GM18511 (cell line): ENCODE data around the gene NUDT4B.
"Not testable (repeated sequence)": the region's sequence is repeated elsewhere in the genome, so short reads cannot be mapped to it uniquely, and the experiment has no call there.

Source experiments
- ATAC-seq: cut with Tn5 transposase; IDR thresholded peaks from one replicate; pipeline ENCODE4 v1.9.1; 2021; ENCODE audit warnings: mild to moderate bottlenecking, moderate library complexity; ENCODE audit not compliant: unreplicated experiment

The NUDT4B gene

DNA sequence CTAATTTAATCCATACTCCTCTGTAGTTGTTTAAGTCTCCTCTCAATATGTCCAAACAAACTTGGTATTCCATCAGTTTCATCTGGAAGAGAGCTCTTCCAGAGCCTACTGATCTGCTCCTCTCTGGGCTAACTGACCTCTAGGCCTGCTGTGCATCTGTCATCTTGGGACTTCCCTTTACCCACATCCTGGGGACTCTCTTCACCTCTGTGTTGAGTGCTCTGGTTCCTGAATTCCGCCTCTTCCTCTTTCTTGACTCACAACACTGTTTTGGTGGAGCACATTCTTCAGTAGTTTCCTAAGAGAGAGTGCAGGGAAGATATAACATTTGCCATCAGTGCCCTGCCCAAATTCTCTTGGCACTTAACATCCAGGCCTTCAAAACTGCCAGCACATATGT is 13.0 kb upstream of the NUDT4B start:
- ATAC-seq: peak; percentile 57

DNA sequence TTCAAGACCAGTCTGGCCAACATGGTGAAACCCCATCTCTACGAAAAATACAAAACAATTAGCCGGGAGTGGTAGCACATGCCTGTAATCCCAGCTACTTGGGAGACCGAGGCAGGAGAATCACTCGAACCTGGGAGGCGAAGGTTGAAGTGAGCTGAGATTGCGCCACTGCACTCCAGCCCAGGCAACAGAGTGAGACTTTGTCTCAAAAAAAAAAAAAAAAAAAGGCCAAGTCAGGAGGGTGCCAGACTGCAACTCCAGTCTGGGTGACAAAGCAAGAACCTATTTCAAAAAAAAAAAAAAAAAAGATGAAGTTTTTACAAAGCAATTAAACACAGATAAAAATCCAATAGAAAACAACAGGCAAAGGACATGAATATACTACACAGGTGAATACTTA is 9.9 kb upstream of the NUDT4B start:
- not testable (repeated sequence) for ATAC-seq

- ATAC-seq: not testable (repeated sequence)
Measured at GRCh38 chr1:148743200-148743599, 5.4 kb upstream of the NUDT4B start.

GRCh38 chr1:148743726-148744720 is 4.6 kb upstream of the NUDT4B start:
- peak; percentile 80 for ATAC-seq

- ATAC-seq: peak; percentile 86
Measured at GRCh38 chr1:148749335-148749681, 734 bp downstream of the NUDT4B start.

DNA sequence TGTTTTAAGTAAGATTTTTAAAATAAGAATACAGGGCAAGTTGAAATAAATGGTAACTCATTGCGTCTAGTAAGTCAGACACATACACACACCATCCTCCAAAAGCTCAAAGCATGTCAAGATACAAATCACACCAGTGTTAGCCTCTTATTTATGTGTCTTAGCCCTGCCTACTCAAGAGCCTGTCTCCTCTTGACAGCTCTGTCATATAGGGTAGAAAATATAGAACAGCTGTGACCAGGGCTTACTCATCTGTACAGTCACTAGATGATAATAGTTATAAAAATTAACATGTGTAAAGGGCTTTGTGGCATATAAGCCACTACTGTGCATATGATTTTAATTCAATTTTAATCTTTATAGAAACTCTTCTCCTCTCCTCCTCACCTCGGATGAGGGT is 7.7 kb downstream of the NUDT4B start:
- ATAC-seq: not testable (repeated sequence)

GRCh38 chr1:148757446-148757845 is 8.9 kb downstream of the NUDT4B start:
- not testable (repeated sequence) for ATAC-seq

DNA sequence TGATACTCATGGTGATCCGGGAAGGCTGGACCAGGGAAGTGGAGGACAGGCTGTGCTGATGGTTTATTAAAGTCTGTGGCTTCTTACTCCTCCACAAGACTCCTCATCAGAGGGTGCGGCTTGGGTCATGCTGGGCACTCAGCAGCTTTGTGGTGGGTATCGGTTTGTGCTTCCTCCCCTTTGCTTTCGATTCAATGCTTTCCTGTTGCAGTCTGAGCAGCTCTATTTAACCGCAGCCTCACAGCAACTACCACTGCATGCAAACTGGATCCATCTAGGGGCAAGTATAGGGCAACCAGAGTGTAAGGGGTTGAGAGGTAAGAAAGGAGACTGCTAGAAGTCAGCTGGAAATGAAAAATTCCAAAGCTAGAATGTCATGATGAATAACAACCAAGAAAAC is 9.8 kb downstream of the NUDT4B start:
- ATAC-seq: peak; percentile 98

DNA sequence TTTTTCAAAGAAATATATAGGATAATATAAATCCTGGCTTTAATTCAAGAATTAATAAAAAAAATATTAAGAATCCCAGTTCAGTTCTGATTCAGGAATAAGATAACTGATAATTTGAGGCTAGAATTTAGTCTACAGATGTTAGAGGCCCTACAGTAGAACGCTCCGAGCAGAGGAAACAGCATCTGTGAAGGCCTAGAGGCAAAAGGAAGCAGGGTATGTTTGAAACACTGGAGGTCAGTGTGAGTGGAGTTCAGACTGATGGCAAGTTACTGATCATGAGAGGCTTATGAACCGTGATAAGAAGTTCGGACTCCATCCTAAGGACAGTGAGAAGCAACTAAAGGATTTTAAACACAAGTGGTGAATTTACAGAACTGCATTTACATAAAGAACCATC is 10.4 kb downstream of the NUDT4B start:
- ATAC-seq: not testable (repeated sequence)

DNA sequence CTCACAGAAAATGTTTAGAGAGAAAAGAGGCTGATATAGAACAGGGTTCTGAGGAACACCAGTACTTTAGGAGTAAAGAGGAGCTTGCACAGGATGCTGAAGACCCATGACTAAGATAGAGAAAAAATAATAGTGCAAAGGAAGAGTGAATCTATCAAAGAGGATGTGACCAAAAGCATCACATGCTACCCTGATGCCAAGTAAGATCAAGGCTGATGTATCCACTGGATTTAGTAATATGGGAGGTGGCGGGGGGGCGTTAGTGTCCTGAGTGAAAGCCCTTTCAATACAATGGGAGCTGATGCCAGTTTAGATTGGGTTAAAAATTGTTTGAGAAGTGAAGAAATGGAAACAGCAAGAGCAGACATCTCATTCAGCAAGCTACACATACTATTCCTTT is 11.2 kb downstream of the NUDT4B start:
- ATAC-seq: not testable (repeated sequence)

DNA sequence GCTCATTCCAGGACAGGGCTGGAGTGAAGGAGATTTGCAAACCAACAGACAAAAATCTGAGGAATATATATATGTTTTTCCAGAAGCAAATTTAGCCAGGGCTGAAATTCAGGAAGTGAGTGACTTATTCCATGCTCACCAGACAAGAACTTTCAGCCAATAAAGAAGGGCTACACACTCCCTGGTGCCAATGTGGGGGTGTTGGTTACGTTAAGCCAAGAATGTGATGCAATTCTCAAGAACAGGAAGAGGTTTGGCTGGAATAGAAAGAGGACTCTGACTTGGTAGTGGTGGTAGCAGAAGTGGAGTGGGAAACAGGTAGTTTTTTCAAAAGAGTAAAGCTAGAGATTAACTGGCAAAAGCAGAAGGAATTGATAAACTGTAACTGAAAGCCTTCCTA is 11.6 kb downstream of the NUDT4B start:
- not testable (repeated sequence) for ATAC-seq

- not testable (repeated sequence) for ATAC-seq
Measured at GRCh38 chr1:148761360-148761759, 12.8 kb downstream of the NUDT4B start.

DNA sequence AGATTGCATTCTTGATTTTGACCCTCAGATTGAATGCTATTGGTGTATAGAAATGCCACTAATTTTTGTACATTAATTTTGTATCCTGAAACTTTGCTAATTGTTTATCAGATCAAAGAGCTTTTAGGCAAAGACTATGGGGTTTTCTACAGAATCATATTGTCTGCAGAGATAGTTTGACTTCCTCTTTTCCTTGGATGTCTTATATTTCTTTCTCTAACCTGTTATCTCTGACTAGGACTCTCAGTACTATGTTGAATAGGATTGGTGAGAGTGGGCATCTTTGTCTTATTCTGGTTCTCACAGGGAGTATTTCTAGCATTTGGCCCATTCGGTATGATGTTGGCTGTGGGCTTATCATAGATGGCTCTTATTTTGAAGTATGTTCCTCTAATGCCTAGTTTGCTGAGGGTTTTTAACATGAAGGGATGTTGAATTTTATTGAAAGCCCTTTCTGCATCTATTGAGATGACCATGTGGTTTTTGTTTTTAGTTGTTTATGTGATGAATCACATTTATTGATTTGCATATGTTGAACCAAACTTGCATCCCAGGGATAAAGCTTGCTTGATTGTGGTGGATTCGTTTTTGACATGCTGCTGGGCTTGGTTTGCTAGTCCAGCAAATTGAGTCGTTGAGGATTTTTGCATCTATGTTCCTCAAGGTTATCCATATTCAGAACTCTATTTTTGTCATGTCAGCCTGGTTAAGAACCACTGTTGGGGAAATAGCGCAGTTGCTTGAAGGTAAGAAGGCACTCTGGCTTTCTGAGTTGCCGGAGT is 16.9 kb downstream of the NUDT4B start:
- not testable (repeated sequence) for ATAC-seq

- ATAC-seq: not testable (repeated sequence)
Measured at GRCh38 chr1:148768541-148768940, 20.0 kb downstream of the NUDT4B start.

- ATAC-seq: not testable (repeated sequence)
Measured at GRCh38 chr1:148769495-148769894, 20.9 kb downstream of the NUDT4B start.

DNA sequence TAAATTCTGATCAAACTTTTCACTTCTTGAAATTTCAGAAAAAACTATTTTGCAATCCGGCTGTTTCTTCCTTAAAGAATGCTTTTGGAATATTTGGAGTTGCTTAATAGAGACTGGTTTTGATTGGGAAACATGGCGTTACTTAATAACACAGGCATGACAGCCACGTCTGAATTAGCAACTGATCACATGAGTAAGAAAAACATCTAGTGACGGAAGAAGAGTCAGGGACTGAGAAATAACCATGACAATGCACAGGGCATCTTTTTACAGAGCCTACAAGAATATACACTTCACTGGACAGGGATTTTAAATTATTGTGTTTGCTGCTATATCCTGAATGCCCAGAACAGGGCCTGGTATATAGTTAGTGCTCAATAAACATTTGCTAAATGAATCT is 25.1 kb downstream of the NUDT4B start:
- not testable (repeated sequence) for ATAC-seq

DNA sequence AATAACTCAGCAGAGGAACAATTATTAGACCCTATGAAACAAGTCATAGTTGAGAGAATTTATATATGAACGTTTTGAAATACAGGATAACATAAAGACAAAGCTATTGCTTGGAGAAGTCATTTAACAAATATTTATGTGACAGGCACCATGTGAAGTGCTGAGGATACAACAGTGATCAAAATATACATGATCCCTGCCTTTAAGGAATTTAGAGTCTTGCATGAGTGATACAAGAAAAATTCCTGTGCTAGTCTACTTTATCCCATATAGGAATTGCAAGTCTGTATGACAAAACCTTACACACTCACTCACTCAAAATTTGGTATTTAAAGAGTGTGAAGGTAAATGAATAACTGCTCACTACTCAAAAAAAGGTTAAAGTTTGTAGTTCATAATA is 25.5 kb downstream of the NUDT4B start:
- ATAC-seq: not testable (repeated sequence)

DNA sequence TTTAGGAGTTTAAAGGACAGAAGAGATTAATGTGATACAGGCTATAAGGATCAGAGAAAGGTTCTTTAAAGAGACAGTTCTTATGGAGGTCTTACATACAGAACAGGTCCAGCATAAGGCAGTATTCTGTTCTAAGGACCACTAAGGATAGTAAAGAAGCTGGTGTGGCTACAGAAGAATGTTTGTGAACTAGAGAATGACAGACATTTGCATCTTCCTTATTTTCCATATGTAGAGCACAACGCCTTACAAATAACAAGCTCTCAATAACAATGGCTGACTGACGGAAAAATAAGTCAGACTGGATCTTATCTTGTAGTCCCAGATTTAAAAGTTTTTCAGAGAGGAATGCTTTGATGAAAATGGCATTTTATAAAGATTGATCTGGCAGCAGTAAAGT is 26.7 kb downstream of the NUDT4B start:
- ATAC-seq: not testable (repeated sequence)

DNA sequence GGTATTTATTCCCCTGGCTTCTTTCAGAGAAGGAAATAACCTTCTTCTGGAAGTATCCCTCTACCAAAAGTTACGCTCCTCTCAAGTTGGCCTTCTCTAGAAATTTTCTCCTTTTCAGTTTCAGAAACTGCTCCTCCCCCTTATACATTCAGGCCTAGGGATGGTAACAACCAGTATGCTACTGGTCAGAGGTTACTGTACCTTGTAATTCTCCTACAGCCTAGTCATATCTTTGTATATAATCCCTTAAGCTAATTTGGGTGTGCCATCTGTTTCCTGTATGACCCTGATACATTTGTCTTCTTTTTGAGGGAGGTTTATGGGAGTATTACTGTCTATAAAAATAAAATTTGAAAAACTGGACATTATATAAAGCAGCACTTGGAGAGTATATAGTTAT is 29.1 kb downstream of the NUDT4B start:
- not testable (repeated sequence) for ATAC-seq

DNA sequence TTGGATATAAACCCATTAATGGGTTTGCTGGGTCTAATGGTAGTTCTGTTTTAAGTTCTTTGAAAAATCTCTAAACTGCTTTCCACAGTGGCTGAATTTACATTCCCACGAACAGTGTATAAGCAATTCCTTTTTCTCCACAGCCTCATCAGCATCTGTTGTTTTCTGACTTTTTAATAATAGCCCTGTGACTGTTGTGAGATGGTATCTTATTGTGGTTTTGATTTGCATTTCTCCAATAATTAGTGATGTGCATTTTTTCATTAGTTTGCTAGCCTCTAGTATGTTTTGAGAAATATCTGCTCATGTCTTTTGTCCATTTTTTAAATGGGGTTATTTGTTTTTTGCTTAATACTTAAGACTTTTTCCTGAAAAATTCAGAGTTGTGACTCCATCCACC is 31.8 kb downstream of the NUDT4B start:
- not testable (repeated sequence) for ATAC-seq

DNA sequence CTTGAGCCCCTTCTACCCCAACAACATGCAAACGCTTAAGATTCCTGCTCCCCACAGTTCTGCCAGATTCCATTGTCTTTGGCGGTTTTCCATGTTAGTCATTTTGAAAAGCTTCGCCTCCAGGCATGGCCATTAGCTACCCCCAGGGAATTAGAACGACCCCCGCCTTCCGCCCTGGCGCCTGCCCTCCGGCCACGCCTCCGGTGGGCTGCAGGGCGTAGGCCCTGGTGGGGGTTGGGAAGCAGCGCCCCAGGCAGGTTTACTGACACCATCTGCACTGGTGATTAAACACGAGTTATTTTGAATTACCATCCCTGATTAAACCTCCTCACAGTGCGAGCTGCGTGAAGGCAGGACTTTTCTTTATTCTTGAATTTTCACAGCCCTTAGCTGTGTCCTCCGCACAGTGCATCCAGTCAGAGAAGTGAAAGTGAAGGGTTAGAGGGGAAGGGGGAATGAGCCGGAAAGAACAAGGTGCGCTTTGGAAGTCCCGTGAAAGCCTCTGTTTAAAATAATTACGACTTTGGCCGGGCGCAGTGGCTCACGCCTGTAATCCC is 43.0 kb downstream of the NUDT4B start:
- ATAC-seq: not testable (repeated sequence)
